NCI-H2171 (cell line): ENCODE results near the gene TSGA10.
"Not testable (repeated sequence)": the region's sequence is repeated elsewhere in the genome, so short reads cannot be mapped to it uniquely, and the experiment has no call there.

Experiments used
- DNase-seq: peaks from one replicate; lab custom pipeline; 2025; lab: John Stamatoyannopoulos, UW

TSGA10 gene

DNA sequence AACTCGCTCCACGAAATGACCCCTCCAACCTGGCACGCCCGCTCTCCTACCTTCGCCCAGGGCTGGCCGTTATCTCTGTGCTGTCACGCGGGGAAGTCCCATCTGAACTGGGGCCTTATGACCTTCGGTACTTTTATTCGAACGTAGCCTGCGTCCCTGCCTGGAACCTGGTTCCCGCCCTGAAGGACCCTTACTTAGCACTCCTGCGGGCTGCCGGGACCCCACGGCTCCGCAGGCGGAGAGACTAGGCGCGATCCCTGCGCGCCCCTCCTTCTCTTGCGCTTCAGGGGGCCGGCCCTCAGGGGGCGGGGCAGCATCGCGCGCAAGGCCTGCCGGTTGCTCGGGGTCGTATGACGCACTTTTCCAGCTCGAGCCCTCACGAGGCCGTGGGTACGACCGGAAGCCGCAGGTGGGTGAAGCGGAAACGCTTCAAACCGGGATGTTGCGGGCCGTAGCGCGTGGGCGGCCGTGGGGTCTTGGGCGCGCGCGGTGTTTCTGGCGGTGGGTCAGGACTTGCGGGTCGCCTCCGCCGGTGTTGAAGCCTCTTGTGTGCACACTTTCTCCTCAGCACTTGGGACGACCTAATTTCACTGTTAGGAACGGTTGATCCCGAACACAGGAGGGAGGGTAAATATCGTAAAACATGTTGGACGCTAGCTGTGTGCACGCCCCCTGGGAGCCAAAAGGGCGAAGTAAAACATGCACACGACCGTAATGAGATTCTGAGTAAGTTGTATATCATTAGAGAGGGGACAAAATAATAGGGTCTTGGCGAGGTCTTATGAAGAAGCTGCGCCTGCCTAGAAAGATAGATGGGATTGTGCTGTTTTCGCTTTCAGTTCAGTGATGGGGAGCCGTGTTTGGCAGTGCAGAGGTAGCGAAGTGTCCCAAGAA is at the start of gene TSGA10, which contains the start of gene LIPT1:
TSS of gene TSGA10 (minus strand) at position 300 of the 894 bp plus-strand sequence. CDS start 45,503 bp downstream, outside the sequence.
TSS of gene LIPT1 (plus strand) at position 325 of the 894 bp plus-strand sequence. CDS start 6,991 bp downstream, outside the sequence.
- peak; percentile 91 for DNase-seq

DNA sequence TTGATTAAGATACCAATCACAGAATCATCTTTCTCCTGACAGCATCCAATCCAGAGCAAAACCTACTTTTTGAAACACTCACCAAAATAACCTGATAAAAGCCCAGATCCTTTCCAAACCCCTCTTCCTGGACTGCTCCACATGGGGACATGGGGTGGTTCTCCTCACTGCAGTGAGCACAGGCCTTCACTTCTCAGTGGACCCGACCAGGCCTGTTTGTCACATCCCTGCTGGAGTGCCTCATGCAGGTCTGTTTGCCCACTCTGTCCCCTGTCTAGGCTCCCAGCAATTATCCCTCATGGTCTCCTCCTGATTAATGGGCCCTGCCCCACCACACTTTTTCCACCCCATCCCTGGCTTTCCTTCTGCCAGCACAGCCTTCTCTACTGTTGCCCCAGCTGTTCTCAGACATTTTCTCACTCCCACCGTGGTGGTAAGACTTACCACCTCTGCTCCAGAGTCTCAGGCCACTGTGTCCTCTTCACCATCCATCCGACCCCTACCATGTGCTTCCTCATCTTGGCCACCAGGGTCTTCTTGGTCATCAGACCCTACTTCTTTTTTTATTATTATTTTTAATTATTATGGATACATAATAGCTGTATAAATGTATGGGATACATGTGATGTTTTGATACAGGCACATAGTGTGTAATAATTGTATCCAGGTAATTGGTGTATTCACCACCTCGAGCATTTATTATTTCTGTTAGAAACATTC is 47.4 kb upstream of the TSGA10 start:
- DNase-seq, result no peak

- no peak for DNase-seq
These were observed 45.5 kb upstream of the TSGA10 start for GRCh38 chr2:99200076-99200800.

DNA sequence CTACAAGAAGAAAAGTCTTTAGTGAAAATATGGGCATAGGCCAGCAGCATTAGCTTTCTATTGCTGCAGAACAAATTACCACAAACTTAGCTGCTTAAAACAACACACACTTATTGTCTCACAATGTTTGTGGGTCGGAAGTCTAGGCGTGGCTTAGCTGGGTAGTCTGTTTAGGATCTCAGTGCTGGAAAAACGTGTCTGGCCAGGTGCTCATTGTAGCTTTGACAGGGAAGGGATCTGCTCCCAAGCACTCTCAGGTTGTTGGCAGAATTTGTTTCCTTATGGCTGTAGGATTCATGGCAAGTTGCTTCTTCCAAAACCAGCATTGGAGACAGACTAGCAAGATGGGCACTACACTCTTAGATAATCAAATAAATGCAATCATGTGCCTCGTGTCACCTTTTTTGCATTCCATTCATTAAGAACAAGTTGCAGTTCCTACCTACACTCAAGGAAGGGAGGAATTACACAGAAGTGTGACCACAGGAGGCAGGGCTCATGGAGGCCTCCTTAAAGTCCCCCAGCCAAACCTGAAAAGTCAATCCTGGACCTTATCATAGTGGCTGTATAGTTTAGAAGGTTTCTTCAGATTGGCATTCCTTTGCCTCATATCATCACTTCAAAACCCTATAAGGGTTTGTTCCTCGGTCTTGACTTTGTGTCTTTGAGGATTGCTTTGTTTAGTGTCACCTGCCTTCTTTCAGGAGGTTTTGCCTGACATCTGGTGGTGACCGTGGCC is 43.5 kb upstream of the TSGA10 start:
- DNase-seq, result no peak

DNA sequence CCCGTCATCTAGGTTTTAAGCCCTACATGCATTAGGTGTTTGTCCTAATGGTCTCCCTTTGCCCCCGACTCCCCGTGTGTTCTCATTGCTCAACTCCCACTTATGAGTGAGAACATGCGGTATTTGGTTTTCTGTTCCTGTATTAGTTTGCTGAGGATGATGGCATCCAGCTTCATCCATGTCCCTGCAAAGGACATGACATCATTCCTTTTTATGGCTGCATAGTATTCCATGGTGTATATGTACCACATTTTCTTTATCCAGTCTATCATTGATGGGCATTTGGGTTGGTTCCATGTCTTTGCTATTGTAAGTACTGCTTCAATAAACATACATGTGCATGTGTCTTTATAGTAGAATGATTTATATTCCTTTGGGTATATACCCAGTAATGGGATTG is 37.6 kb upstream of the TSGA10 start:
- not testable (repeated sequence) for DNase-seq

DNA sequence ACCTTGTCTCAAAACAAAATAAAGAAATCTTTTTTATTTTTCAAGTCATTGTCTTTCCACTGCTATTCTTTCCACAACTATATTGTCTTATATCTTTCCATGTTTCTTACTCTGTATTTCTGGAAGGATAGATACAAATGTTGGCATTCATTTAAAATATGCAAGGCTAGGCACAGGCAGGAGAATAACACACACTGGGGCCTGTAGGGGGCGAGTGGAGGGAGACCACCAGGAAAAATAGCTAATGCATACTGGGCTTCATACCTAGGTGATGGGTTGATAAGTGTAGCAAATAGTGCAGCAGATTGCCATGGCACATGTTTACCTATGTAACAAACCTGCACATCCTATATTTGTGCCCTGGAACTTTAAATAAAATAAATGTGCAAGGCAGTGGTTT is 35.8 kb upstream of the TSGA10 start:
- no peak for DNase-seq

- DNase-seq, result no peak
These were observed 33.6 kb upstream of the TSGA10 start for GRCh38 chr2:99188357-99188756.

DNA sequence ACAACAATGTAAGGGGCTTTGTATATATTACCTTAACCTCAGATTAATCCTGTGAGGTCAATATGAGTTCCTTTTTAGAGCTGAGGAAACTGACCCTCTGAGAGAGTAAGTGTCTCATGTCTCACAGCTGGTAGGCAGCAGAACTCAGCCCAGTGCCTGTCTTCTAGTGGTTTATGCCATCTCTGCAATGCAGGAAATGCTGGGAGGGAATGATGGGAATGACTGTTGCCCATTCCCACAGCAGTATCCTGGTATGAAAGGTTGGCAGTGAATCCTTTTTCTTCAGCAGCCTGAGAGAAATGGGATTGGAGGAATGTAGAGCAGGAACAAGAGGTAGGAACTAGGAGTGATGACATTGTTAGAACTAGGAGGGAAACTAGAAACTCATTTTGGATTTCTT is 32.3 kb upstream of the TSGA10 start:
- DNase-seq, result no peak

DNA sequence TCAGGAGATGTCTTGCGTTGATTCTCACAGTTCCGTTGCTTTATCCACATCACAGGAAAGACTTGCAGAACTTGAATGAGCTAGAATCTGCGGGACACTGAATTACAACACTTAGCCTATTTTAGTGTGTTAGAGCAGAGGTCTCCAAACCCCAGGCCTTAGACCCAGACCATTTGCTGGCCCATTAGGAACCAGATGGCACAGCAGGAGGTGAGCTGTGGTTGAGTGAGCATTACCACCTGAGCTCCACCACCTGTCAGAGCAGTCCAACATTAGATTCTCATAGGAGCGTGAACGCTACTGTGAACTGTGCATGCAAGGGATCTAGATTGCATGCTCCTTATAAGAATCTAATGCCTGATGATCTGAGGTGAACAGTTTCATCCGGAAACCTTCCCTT is 30.1 kb upstream of the TSGA10 start:
- DNase-seq, result no peak

DNA sequence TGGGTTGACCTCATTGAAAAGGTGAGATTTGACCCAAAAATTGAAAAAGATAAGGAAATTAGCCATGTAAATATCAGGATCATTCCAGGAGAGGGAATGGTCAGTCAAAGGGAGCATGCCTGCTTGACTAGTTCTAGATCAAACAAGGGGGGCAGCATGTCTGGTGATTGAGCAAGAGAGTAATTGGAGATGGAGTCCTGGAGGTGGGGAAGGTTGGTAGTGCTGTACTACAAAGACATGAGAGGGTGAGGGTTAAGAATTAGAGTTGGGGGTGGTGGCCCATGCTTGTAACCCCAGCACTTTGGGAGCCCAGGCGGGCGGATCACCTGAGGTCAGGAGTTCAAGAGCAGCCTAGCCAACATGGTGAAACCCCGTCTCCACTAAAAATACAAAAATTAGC is 28.3 kb upstream of the TSGA10 start:
- no peak for DNase-seq

- no peak for DNase-seq
These were observed 26.9 kb upstream of the TSGA10 start for GRCh38 chr2:99181624-99182000.

- DNase-seq, result peak; percentile 91
These were observed 26.2 kb upstream of the TSGA10 start, which contains the start of the genes MITD1 and MRPL30 for GRCh38 chr2:99180755-99181623. TSS of gene MITD1 (minus strand) at chr2:99181058. CDS start at chr2:99180981, 77 bp downstream. TSS of gene MRPL30 (plus strand) at chr2:99181184. CDS start at chr2:99186204, 5,020 bp downstream.

DNA sequence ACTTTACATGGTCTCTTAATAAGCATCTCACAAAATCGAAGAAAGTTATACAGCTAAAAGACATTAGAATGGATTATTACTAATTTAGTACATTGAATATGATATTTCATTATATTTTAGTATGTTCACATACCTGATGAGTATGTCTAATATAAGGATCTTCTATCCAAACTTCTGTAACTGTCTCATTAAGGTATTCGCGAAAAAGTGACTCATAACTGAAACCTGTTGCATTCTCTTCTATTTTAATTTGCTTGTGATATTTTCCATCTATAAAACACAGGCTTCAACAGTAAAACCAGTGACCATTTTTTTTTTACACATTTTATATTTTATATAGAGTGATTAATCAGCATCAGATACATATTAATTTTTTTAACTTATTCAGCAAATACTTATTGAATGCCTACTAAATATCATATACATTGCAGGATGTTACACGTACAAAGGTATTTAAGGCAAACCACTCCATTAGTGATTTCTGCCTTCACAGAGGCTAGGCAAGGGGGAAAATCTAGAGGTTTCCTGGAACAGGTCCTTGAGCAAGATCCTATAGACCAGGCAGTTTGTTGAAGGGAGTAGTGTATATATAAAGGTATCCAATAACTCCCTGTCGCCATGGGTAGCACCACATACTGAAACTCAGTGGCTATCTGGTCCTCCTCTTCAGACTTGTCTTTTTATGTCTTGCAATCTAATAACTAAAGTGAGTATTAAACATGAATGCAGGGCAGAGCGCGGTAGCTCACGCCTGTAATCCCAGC is 16.8 kb upstream of the TSGA10 start:
- no peak for DNase-seq

DNA sequence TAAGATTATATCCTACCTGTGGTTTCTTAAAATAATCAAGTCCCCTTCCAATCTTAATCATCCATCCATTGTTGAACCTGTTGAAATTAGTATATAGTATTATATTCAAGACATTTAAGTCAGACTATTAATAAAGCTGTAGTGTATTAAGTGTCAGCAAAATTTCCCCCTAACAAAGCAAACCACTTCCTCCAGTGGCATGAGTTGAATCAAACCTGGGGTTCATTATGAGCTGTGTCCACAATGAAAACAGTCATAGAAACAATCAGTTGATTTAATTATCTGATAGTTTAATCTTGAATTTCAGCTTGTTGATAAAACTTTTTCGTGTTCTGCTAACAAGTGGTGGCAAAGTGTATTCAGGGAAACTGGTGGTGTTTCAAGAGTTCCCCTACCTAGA is 14.8 kb upstream of the TSGA10 start:
- DNase-seq, result no peak

DNA sequence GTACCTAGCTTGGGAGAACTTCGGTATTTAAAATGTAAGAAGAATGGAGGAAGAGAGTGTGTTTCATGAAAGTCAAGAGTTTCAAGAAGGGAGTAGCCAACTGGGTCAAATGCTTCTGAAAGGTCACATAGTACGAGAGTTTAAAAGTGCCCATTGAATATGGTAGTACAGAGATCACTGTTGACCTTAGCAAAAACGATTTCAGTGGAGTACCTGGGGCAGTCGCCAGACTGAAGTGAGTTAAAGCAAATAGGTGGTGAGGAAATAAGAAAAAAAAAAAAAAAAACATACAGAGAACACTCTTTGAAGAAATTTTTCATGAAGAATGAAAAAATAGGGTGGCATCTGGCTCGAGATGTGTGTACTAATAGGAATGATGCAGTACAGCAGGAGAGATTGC is 11.5 kb upstream of the TSGA10 start:
- no peak for DNase-seq

DNA sequence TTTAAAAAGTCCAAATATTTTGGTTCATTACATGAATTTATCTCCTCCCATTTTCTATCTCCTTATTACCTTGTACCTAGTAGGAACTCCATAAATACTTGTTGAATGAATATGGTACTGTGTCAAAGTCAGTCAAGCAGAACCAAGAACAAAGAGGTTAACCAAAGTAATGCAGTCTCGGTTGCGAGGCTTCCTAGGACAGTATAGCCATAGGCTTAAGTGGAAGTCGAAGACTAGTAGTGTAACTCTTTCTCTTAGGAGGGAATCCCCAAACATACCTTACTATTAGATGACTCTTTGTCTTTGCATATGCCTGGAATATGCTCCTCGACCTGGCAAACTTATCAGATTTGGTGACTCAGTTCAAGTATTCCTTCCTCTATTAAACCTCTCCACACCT is 4.9 kb upstream of the TSGA10 start:
- no peak for DNase-seq

- DNase-seq, result no peak
These were observed 3.9 kb upstream of the TSGA10 start for GRCh38 chr2:99158599-99158998.

- no peak for DNase-seq
These were observed 2.1 kb upstream of the TSGA10 start for GRCh38 chr2:99156891-99157290.

- DNase-seq, result no peak
These were observed 679 bp downstream of the TSGA10 start for GRCh38 chr2:99153921-99154604.
